Cardiac fibroblast (primary cell): Measurements from ENCODE around the gene PAMR1.

Source experiments
- DNase-seq, 2 donors: peaks; one replicate each; pipeline versions ENCODE4 v3.0.0 to v3.0.0-alpha.2; 2010; ENCODE audit warnings: low read depth in 2 of 2
- H3K4me3 ChIP-seq, 2 donors: replicated peaks in 1 of 2; 1 replicate in 1 of 2; 2 replicates in 1 of 2; pipeline ENCODE4 v1.5.1; 2011; ENCODE audit warnings: low read depth in 2 of 2, low read length in 2 of 2, mild to moderate bottlenecking in 2 of 2, moderate library complexity in 1 of 2
- CTCF ChIP-seq: IDR thresholded peaks from one replicate; pipeline ENCODE4 v1.5.1; 2011; ENCODE audit warnings: low read depth, mild to moderate bottlenecking, low read length, inconsistent platforms

Gene PAMR1

DNA sequence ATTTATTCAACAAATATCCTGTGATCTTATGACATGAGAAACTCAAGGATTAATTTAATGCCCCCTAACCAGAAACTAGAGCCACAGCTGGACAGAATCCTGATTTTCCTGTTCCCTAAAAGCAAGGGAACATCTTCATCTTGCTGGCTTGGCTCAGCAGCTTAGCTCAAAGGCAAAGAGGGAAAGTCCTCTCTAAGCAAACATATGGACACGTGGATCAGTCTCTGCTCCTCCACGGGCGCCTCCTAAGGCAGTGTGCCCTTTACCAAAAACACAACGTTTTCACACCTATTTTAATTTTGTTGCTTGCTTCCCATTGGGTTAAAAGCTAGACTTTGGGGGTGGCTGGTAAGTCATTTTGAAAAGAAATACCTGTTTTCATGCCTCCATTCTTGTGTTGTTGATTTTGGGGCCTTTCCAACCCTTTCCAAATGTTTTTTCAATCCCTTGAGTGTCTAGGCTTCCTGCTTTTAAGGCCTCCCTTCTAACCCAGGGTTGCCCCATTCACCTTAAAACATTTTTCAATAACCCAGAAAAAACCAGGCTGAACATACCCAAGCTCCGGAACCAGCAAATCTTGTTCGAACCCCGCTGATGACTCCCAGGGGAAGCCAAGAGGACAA is 121.5 kb downstream of the PAMR1 start:
- H3K4me3 ChIP-seq: no peak overlapping the region
- no peak for DNase-seq
- no peak for TF ChIP-seq CTCF

DNA sequence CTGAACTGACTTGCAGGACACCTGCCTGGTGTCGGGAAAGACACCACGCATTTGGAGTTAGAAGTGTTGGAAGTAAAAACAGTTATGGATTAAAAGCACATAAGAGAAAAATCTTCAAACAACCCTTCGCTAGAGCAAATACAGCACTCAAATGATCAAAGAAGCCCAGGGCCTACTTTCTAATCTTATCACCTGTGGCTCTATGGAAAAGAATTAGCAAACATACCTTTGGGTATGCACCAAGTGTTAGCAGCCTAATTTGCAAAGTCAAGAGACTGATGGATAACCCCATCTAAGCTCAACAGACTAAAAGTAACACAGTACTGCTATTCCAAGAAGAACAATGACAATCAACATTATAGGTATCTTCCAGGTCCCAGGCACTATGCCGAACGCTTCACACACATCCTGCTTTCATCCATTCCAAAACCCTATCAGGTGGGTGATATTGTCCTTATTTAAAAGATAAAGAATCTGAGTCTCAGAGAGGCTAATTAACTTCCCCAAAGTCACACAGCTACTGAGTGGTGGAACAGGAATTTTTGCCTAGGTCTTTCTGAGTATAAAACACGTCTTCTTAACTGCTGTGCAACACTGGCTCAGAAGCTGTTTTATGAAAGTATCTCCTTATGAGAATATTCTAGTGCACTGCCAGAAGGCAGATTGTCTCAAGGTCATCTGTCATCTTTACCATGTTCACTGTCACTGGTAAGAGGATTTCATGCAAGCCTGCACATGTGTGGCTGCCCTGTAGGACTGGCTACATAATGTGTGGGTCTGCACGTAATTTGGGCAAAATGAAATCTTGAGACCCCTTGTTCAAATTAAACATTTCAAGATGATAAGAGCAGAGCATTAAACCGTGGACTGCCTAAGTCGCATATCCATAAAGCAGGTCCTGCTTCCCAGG is 122.4 kb downstream of the PAMR1 start:
- H3K4me3 ChIP-seq: no peak overlapping the region
- no peak for DNase-seq
- TF ChIP-seq CTCF: no peak

GRCh38 chr11:35398881-35399280 is 126.5 kb downstream of the PAMR1 start:
- H3K4me3 ChIP-seq: no peak overlapping the region
- no peak for DNase-seq
- TF ChIP-seq CTCF: no peak

DNA sequence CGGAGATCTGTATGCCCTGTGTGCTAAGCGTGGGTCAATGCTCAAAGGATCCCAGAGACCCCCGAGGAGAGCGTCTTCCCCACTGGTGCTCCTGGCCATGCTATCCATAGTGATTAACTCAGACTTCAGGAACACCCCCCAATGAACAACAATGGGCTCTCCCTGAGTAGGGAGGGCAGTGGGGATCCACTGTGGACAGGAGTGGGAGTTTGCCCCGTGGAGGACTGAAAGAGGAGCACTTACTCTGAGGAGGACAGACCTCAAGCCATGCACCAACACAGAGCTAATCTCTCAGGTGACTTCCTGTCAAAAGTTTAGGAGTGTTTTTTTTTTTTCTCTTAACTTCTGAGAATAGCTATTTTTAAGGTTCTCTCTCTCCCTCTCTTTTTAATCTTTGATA is 130.5 kb downstream of the PAMR1 start:
- H3K4me3 ChIP-seq: no peak overlapping the region
- TF ChIP-seq CTCF: no peak
- no peak for DNase-seq

GRCh38 chr11:35393098-35393497 is 132.3 kb downstream of the PAMR1 start:
- no peak for DNase-seq
- TF ChIP-seq CTCF: no peak
- no peak overlapping the region for H3K4me3 ChIP-seq

DNA sequence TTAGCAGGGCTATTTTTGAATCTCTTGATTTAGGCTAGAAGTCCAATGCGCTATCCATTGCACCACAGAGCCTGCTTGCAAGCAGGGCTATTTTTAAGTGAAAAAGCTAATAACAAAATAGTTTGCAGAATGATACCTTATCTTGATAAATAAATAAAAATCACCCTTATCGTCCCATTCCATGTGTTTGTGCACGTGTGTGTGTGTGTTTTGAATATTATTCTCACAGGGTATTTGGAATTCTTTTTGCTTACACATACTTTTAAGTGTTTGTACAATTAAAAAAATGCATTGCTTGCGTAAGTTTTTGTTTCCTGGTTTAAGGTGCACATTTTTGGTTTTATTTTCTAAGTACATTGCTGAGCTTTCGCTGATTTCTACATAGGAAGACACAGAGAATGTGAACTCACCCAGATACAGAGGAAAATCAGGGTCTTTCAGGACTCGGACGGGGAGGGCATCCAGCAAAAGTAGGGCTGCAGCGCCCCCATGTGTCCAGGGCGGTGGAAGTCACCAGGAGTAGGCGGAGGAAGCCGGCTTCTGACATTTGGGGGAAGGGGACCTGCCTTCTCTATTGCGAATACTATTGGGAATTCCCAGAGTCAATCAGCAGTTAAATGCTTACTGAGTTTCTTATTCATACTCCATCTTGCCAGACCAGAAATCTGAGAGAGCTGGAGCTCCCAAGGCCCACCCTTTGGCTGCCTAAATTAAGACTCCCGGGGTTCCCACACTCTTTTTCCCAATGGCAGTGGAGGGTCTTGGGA is 133.3 kb downstream of the PAMR1 start:
- H3K4me3 ChIP-seq: no peak overlapping the region
- peak; percentile 80 for TF ChIP-seq CTCF
- peak; percentile 85 for DNase-seq
